SJCRH30 (cell line): ENCODE results near the gene DTX3. TPM values are rescaled to one million over a fixed set of nuclear protein-coding genes. Genes with fewer than 3 reads are reported as not detected.
"Not testable (repeated sequence)": the region's sequence is repeated elsewhere in the genome, so short reads cannot be mapped to it uniquely, and the experiment has no call there.

Experiments
- DNase-seq, 2 experiments: peaks; one replicate each; pipeline ENCODE4 v3.0.0-alpha.2; 2015 to 2020
- H3K27ac ChIP-seq: fragments of 250-450 bp; sonication (Bioruptor Pico); 2 replicates; pipeline ENCODE4 v1.5.1; 2020; ENCODE audit warnings: mild to moderate bottlenecking, moderate library complexity
- H3K27me3 ChIP-seq: fragments of 250-450 bp; sonication (Bioruptor Pico); 2 replicates; pipeline ENCODE4 v1.5.1; 2020; ENCODE audit warnings: mild to moderate bottlenecking, moderate library complexity
- H3K36me3 ChIP-seq: fragments of 250-450 bp; sonication (Bioruptor Pico); 2 replicates; pipeline ENCODE4 v1.5.1; 2020; ENCODE audit warnings: mild to moderate bottlenecking, moderate library complexity
- H3K4me1 ChIP-seq: fragments of 250-450 bp; sonication (Bioruptor Pico); 2 replicates; pipeline ENCODE4 v1.5.1; 2020; ENCODE audit warnings: mild to moderate bottlenecking, moderate library complexity
- H3K4me3 ChIP-seq: fragments of 250-450 bp; sonication (Bioruptor Pico); 2 replicates; pipeline ENCODE4 v1.5.1; 2020; ENCODE audit warnings: mild to moderate bottlenecking, moderate library complexity
- H3K9me3 ChIP-seq: fragments of 250-450 bp; sonication (Bioruptor Pico); replicated peaks from 2 replicates; pipeline ENCODE4 v1.5.1; 2020; ENCODE audit warnings: mild to moderate bottlenecking, moderate library complexity
- total RNA-seq: library from RNA; depleted of rRNA; stranded (reverse); fragments of >200 nt; shearing (Covaris generic); gene quantifications from 2 replicates; pipeline ENCODE4 v1.2.3, GENCODE V29; 2014

Gene DTX3
- total RNA-seq, 1 experiment from 2014 or later = 192 TPM

DNA sequence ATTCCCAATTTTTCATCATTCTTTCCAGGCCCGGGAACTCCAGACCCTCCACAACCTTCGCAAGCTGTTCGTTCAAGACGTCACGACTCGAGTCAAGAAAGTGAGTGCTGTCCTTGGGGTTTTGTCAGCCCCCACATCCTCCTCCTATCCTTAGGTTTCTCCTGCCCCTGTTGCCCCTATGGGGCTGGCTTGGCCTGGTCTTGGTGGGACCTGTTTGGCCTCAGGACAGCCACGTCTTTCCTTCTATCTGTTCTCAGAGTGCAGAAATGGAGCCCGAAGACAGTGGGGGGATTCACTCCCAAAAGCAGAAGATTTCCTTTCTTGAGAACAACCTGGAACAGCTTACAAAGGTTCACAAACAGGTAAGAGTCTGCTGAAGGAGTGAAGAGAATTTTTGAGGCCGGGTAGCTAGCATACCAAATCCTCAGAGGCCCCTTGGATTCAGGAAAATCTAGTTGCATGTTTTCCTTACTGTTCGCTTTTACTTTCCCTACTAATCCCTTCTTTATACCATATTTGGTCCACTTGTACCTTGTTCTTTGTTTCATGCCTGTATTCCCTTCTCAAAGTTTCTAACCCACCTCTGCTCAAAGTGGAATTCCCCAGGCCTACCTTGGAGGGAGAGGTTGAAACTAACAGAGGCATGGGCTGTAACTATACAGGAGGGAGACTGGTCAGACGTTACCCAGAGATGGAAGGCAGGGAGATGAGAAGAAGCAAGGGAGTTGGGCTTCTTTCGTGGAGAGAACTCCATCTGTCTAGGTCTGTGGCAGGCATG lies 26.5 kb upstream of the DTX3 start:
- no peaks in the 10 kb centered on the region for H3K9me3 ChIP-seq
- H3K4me1 ChIP-seq = no peaks in the 10 kb centered on the region
- no peaks in the 10 kb centered on the region for H3K36me3 ChIP-seq
- DNase-seq = no peak
- no peak overlapping the region for H3K27ac ChIP-seq
- H3K4me3 ChIP-seq = no peak overlapping the region
- H3K27me3 ChIP-seq = peaks cover 47% of the 10 kb centered on the region

DNA sequence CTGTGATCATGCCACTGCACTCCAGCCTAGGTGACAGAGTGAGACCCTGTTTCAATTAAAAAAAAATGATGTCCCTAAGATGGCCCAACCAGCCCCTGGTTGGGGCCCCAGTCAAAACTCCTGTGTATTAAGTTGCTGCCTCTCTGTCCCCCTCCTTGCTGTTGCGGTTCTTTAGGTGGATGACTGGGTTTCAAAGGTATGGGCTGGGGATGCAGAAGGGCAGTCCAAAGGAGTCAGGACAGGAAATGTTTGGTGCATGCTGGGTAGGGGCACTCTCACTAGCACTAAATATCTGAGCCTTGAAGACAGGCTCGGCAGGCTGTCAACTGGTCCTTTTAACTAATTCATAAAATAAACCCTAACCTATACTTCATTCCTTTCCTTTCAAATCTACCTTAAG lies 25.6 kb upstream of the DTX3 start:
- no peak overlapping the region for H3K4me3 ChIP-seq
- H3K27ac ChIP-seq = no peak overlapping the region
- no peak for DNase-seq
- H3K27me3 ChIP-seq = peaks cover 47% of the 10 kb centered on the region
- H3K9me3 ChIP-seq = no peaks in the 10 kb centered on the region
- H3K4me1 ChIP-seq = no peaks in the 10 kb centered on the region
- no peaks in the 10 kb centered on the region for H3K36me3 ChIP-seq

DNA sequence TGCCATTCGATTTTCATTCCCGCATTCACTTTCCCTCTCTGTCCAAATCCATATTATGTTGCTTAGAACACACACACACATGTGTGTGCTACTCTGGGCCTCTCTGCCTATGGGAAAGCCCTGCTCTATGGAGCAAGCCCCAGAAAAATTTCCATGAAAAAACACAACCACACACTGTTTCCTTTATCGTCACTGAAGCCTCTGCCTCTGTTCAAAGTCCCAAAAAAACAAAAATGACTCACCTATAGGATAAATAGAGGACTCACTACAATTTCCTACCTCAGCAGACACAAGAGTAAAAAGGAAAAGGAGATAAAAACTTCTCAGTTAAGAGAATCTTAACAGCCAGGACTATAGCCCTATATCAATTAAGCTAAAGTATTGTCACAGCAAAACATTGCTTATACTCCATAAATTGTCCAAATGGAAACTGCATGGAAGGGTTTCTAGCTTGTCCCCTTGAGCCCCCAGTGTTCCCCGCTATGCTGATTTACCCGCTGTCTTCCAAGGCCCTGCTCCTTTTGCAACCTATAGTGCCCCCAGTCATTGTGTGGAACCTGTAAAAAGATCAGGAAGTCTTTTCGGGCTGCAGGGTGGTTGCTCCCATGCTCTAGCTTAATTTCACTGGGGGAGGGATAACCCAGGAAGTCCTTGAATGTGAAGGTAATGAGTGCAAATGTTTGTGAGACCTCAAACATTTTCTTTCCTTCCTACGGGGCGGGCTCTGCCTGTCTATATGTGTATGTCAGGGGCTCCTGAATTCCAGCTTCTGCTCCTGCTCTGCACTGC lies 24.8 kb upstream of the DTX3 start:
- Histone ChIP-seq H3K4me3 (no peak overlapping the region), H3K36me3 (no peaks in the 10 kb centered on the region), H3K9me3 (no peaks in the 10 kb centered on the region), H3K27ac (no peak overlapping the region), H3K27me3 (peaks cover 52% of the 10 kb centered on the region), H3K4me1 (no peaks in the 10 kb centered on the region)
- DNase-seq = no peak

DNA sequence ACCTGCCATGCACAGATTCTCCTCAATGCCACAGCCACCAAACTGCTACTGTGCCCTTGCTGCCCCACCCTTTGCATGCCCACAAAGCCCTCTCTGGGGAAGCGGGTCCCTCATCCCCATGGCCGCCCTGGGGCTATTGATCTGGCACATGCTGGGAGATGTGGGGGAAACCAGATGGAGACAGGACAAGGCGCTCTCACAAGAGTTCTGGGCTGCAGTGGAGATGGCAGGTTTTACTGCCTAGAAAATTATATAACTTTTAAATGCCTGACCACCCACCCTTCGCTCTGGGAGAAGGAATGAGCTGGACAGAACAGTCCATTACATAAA lies 24.2 kb upstream of the DTX3 start:
- H3K27ac ChIP-seq = no peak overlapping the region
- H3K27me3 ChIP-seq = peaks cover 53% of the 10 kb centered on the region
- H3K9me3 ChIP-seq = no peaks in the 10 kb centered on the region
- H3K4me1 ChIP-seq = no peaks in the 10 kb centered on the region
- H3K4me3 ChIP-seq = no peak overlapping the region
- DNase-seq = no peak
- H3K36me3 ChIP-seq = no peaks in the 10 kb centered on the region

DNA sequence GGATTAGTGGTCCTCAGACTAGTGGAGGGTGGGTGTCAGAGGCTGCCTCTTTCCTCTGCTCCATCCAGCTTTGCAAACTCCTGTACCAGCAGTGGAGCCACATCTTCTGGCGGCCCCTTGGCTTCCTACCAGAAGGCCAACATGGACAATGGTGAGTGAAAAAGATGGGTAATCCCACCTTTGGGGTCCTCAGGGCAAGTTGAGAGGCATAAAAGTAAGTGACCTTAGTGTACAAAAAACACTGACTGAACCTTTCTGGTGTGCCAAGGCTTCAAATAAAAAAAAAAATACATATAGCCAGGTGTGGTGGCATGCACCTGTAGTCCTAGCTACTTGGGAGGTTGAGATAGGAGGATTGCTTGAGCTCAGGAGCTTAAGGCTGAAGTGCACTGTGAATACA lies 22.8 kb upstream of the DTX3 start:
- Histone ChIP-seq H3K9me3 (no peaks in the 10 kb centered on the region), H3K4me1 (no peaks in the 10 kb centered on the region), H3K36me3 (no peaks in the 10 kb centered on the region), H3K4me3 (no peak overlapping the region), H3K27me3 (peaks cover 55% of the 10 kb centered on the region), H3K27ac (no peak overlapping the region)
- DNase-seq = no peak

DNA sequence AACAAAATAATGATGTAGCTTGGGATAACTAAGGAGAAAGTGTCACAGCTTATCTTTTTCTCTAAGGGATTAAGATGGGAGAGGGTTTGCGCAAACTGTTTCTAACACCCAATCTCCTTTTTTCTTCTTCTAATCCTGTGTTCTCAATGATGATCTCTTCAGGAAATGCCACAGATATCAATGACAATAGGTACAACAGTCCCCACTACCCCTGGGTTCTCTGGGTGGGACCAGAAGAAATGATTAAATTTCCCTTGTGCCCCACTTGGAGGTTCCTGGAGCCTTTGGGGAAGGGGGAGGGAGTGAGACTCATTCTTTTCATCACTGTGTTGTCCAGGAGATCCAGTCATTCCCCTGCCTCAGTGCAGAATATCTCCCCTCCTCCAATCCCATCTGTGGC lies 22.2 kb upstream of the DTX3 start:
- peaks cover 56% of the 10 kb centered on the region for H3K27me3 ChIP-seq
- DNase-seq = no peak

DNA sequence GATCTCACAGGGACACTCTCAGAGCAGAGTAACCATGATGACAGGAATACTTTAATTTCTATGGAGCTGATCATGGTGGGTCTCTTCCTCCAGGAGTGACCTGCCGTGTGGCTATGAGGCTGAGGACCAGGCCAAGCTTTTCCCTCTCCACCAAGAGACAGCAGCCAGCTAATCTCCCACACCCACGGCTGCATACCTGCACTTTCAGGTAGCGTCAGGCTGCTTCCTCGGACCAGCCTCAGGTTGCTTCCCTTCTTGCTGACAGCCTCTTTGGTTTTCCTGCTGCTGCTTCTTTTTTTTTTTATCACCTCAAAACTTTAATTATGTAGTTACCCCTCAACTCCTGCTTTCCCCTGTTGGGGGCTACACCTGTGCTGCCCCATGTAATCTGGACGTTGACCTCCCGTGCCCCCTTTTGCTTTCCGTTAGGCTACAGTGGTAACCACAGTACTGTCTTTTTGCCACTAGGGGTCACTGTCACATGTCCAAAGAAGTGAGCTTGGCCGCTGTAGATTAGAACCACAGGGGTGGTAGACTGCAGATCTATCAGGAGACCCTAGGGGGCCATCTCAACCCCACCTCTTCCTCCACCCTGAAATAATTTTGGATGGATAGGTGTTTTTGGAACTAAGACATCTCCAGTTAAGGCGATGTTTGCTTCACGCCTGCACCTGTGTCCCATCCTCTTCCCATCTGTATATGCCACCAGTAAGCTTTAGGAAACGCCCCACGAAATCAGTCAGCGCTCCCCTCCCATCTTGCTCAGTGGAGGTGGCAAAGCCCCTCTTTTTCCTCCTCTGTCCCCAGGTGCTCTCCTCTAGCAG lies 21.4 kb upstream of the DTX3 start:
- H3K27ac ChIP-seq = no peak overlapping the region
- H3K36me3 ChIP-seq = no peaks in the 10 kb centered on the region
- no peaks in the 10 kb centered on the region for H3K9me3 ChIP-seq
- no peak overlapping the region for H3K4me3 ChIP-seq
- no peaks in the 10 kb centered on the region for H3K4me1 ChIP-seq
- DNase-seq = peak; percentile 99 to 100
- H3K27me3 ChIP-seq = peaks cover 54% of the 10 kb centered on the region

More for the DNA sequence above, 22.2 kb upstream of the DTX3 start:
- no peak overlapping the region for H3K27ac ChIP-seq
- no peak overlapping the region for H3K4me3 ChIP-seq
- no peaks in the 10 kb centered on the region for H3K4me1 ChIP-seq
- H3K9me3 ChIP-seq = no peaks in the 10 kb centered on the region
- H3K36me3 ChIP-seq = no peaks in the 10 kb centered on the region

DNA sequence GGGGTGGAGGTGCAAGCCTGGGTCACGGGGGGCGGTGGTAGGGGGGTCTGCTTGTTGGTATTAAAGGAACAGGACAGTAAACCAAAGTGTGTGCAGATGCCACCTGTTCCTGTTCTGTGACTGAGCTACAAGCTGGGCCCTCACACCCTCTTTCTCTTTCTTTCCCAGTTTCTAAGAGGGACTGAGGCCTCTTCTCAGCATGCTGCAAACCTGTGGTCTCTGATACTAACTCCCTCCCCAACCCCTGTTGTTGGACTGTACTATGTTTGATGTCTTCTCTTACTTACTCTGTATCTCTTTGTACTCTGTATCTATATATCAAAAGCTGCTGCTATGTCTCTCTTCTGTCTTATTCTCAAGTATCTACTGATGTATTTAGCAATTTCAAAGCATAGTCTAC lies 20.6 kb upstream of the DTX3 start:
- DNase-seq = no peak
- no peaks in the 10 kb centered on the region for H3K4me1 ChIP-seq
- H3K4me3 ChIP-seq = no peak overlapping the region
- peaks cover 46% of the 10 kb centered on the region for H3K27me3 ChIP-seq
- H3K9me3 ChIP-seq = no peaks in the 10 kb centered on the region
- H3K36me3 ChIP-seq = no peaks in the 10 kb centered on the region
- H3K27ac ChIP-seq = no peak overlapping the region

DNA sequence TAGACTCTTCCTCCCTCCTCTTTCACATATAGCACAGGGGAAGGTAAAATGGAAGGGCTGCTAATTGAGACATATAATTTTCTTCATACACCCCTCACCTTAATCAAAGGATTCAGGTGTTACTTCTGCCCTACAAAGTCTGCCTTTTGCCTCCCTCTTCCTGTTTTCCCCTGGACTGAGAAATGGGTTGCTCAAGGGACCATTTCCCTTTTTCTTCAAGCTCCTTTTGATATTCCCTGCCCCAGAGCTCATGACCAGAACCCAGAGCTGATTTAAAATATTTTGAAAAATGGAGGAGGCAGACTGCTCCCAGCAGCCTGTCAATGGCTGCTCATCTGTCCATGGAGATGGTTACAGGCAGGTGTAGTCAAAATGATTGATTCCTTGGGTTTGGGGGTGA lies 19.9 kb upstream of the DTX3 start:
- H3K36me3 ChIP-seq = no peaks in the 10 kb centered on the region
- H3K4me1 ChIP-seq = no peaks in the 10 kb centered on the region
- H3K27ac ChIP-seq = no peak overlapping the region
- H3K4me3 ChIP-seq = no peak overlapping the region
- no peaks in the 10 kb centered on the region for H3K9me3 ChIP-seq
- DNase-seq = no peak
- peaks cover 39% of the 10 kb centered on the region for H3K27me3 ChIP-seq

DNA sequence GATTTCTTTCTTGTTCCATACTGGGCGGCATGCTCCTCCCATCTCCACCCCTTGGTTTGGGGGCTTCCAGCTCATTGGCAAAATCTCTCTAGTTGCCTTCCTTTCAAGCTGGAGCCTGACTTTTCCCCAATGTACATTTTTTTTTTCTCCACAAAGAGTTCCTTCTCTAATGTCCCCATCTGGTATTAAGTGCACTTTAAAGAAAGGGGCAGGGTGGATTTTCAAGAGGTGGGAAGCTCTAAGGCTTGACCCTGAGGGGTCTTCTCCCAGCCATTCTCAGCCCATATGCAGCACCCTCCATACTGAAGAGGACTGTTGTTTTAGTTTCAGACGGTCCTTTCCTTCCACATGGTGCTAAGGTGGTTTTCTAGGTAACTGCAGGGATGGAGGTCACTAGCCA lies 19.5 kb upstream of the DTX3 start:
- DNase-seq = no peak
- Histone ChIP-seq H3K4me1 (peaks cover 1% of the 10 kb centered on the region), H3K4me3 (no peak overlapping the region), H3K27ac (no peak overlapping the region), H3K36me3 (no peaks in the 10 kb centered on the region), H3K27me3 (peaks cover 35% of the 10 kb centered on the region), H3K9me3 (no peaks in the 10 kb centered on the region)

DNA sequence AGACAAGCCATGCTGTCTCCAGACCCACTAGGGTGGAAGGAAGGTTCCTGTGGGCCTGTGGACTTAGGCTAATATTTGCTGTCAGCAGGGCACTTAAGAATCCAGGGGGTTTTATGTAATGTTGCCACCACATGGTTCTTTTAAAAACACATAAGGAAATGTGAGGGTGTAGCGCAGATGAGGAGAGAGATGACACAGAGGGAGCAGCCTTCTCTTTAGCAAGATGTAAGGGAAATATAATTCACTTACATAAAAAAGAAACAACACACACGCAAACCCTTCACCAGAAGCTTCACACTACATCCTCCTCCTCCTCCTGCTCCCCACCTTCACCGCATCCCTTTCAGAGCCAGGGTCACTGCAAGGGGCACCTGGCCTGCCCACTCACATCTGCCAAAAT lies 18.5 kb upstream of the DTX3 start:
- Histone ChIP-seq H3K36me3 (no peaks in the 10 kb centered on the region), H3K4me1 (peaks cover 5% of the 10 kb centered on the region), H3K27ac (no peak overlapping the region), H3K27me3 (peaks cover 25% of the 10 kb centered on the region), H3K9me3 (no peaks in the 10 kb centered on the region), H3K4me3 (no peak overlapping the region)
- no peak for DNase-seq

DNA sequence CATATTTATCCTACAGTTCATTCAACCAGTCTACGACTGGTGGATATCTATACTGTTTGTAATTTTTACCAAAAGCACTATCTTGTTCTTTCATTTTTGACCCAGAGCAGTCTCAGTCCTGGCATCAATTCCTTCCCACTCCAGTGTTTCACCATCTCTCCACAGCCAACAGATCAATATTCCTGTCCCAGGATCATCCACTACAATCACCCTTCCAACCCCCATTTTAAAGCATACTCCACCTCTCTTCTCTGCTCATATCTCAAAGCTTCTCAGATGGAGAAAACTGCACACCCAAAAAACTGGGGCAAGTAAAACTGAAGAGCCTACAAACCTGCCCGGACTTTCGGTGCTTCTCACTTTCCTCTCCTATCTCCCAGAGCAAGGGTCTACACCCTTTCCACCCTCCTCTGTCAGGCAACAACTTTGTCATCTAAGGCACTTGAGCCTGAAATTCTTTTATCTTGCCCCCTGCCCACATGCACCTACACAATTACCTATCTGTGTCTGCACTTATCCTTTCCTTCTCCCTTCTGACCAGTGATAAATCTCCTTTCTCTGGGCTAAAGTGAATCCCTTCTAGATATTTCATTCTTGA lies 17.7 kb upstream of the DTX3 start:
- Histone ChIP-seq H3K27ac (no peak overlapping the region), H3K4me1 (peaks cover 5% of the 10 kb centered on the region), H3K4me3 (no peak overlapping the region), H3K36me3 (no peaks in the 10 kb centered on the region), H3K9me3 (no peaks in the 10 kb centered on the region), H3K27me3 (peaks cover 25% of the 10 kb centered on the region)
- DNase-seq = no peak

DNA sequence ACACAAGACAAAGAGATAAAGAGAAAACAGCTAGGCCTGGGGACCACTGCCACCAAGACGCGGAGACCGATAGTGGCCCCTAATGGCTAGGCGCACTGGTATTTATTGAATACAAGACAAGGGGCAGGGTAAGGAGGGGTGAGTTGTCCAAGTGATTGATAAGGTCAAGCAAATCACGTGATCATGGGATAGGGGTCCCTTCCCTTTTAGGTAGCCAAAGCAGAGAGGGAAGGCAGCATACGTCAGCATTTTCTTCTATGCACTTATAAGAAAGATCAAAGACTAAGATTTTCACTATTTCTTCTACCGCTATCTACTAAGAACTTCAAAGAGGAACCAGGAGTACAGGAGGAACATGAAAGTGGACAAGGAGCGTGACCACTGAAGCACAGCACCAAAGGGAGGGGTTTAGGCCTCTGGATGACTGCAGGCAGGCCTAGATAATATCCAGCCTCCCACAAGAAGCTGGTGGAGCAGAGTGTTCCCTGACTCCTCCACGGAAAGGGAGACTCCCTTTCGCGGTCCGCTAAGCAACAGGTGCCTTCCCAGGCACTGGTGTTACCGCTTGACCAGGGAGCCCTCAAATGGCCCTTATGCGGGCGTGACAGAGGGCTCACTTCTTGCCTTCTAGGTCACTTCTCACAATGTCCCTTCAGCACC lies 15.5 kb upstream of the DTX3 start:
- H3K4me3 ChIP-seq, H3K9me3 ChIP-seq, H3K27ac ChIP-seq, H3K4me1 ChIP-seq, DNase-seq, H3K36me3 ChIP-seq: not testable (repeated sequence)
- H3K27me3 ChIP-seq = peaks cover 25% of the 10 kb centered on the region

DNA sequence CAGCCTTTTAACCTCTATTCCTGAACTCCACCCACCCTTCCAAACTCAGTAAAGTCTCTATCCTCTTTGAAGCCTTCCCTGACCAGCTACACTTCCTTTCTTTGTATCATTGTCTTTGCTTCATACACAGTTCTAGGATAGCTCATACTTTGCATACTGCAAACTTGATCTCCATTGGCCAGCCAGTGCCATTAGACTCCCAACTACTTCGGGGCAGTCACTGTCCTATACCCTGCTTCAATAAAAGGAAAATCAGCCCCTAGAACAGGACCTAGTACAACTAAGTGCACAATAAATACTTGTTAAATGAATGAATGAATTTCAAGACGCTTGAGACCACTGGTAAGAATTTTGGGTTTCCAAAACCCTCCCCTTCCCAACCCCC lies 14.2 kb upstream of the DTX3 start:
- peak overlapping the region; percentile 2; the same call in 1 of the 2 replicates for H3K27ac ChIP-seq
- H3K4me3 ChIP-seq = peak overlapping the region; percentile 72
- H3K36me3 ChIP-seq = peaks cover 3% of the 10 kb centered on the region
- peaks cover 14% of the 10 kb centered on the region for H3K27me3 ChIP-seq
- peak in 1 of 2 experiments; percentile 60 for DNase-seq
- H3K9me3 ChIP-seq = no peaks in the 10 kb centered on the region
- peaks cover 8% of the 10 kb centered on the region for H3K4me1 ChIP-seq
